ENCODE results near the gene CUX1. TPM values are rescaled to one million over a fixed set of nuclear protein-coding genes. Genes with fewer than 3 reads are reported as not detected.

Gene CUX1
- total and polyA plus RNA-seq, 2 of the 13 experiments (the other 11 are each of a cell fraction or from before 2014, with no cell fraction given) = 13.7 to 14.9 TPM

- TF ChIP-seq MXD4 (CRISPR knock-in tag; IDR thresholded peaks at IDR 0.05) (no peak; the same call in 1 of the 2 replicates), ZNF580 (CRISPR knock-in tag; IDR thresholded peaks at IDR 0.05; ENCODE audit: borderline replicate concordance, low read depth) (peak; percentile 84; the same call in 1 of the 2 replicates), ZNF563 (CRISPR knock-in tag; IDR thresholded peaks at IDR 0.05) (no peak), ZMYM3 (CRISPR knock-in tag; IDR thresholded peaks at IDR 0.05) (no peak), TEAD2 (CRISPR knock-in tag; IDR thresholded peaks at IDR 0.05) (no peak), ZNF704 (CRISPR knock-in tag; IDR thresholded peaks at IDR 0.05; ENCODE audit: borderline replicate concordance) (no peak), PCBP2 (optimal IDR thresholded peaks at IDR 0.05; ENCODE audit: low read depth, low read length, poor library complexity, severe bottlenecking) (no peak), JARID2 (CRISPR knock-in tag; IDR thresholded peaks at IDR 0.05; ENCODE audit: insufficient replicate concordance) (no peak), HCFC1 (IDR thresholded peaks at IDR 0.05; ENCODE audit: low read depth, low read length) (no peak), ELK4 (CRISPR knock-in tag; IDR thresholded peaks at IDR 0.05; ENCODE audit: borderline replicate concordance) (no peak), ZNF296 (CRISPR knock-in tag; conservative IDR thresholded peaks at IDR 0.05) (no peak), TCF7L2 (IDR thresholded peaks at IDR 0.05; ENCODE audit: low read depth, low read length) (no peak), ZNF44 (CRISPR knock-in tag; IDR thresholded peaks at IDR 0.05) (no peak), SRSF9 (IDR thresholded peaks at IDR 0.05; ENCODE audit: borderline replicate concordance, insufficient read depth, low read depth, low read length, poor library complexity, severe bottlenecking) (no peak), PCBP1 (IDR thresholded peaks at IDR 0.05; ENCODE audit: borderline replicate concordance, low read depth, low read length) (no peak), ZFP36L1 (CRISPR knock-in tag; IDR thresholded peaks at IDR 0.05) (no peak), MAFF (IDR thresholded peaks at IDR 0.05; ENCODE audit: low read depth, low read length) (no peak), ATRX (CRISPR knock-in tag; IDR thresholded peaks at IDR 0.05; ENCODE audit: borderline replicate concordance) (no peak), CEBPG (CRISPR knock-in tag; IDR thresholded peaks at IDR 0.05) (peak; percentile 93)
- TF ChIP-seq, protein P1, sequence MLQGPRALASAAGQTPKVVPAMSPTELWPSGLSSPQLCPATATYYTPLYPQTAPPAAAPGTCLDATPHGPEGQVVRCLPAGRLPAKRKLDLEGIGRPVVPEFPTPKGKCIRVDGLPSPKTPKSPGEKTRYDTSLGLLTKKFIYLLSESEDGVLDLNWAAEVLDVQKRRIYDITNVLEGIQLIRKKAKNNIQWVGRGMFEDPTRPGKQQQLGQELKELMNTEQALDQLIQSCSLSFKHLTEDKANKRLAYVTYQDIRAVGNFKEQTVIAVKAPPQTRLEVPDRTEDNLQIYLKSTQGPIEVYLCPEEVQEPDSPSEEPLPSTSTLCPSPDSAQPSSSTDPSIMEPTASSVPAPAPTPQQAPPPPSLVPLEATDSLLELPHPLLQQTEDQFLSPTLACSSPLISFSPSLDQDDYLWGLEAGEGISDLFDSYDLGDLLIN (CRISPR knock-in tag; IDR thresholded peaks at IDR 0.05; ENCODE audit: borderline replicate concordance) = no peak
- TF ChIP-seq, protein P2, sequence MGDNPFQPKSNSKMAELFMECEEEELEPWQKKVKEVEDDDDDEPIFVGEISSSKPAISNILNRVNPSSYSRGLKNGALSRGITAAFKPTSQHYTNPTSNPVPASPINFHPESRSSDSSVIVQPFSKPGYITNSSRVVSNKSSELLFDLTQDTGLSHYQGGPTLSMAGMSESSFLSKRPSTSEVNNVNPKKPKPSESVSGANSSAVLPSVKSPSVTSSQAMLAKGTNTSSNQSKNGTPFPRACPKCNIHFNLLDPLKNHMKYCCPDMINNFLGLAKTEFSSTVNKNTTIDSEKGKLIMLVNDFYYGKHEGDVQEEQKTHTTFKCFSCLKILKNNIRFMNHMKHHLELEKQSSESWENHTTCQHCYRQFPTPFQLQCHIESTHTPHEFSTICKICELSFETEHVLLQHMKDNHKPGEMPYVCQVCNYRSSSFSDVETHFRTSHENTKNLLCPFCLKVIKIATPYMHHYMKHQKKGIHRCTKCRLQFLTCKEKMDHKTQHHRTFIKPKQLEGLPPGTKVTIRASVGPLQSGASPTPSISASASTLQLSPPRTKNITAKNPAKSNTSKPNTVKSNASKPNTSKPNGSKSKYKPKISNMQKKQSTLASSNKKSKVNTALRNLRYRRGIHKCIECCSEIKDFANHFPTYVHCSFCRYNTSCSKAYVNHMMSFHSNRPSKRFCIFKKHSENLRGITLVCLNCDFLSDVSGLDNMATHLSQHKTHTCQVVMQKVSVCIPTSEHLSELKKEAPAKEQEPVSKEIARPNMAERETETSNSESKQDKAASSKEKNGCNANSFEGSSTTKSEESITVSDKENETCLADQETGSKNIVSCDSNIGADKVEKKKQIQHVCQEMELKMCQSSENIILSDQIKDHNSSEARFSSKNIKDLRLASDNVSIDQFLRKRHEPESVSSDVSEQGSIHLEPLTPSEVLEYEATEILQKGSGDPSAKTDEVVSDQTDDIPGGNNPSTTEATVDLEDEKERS (CRISPR knock-in tag; IDR thresholded peaks at IDR 0.05) = no peak
- TF ChIP-seq, protein P3, sequence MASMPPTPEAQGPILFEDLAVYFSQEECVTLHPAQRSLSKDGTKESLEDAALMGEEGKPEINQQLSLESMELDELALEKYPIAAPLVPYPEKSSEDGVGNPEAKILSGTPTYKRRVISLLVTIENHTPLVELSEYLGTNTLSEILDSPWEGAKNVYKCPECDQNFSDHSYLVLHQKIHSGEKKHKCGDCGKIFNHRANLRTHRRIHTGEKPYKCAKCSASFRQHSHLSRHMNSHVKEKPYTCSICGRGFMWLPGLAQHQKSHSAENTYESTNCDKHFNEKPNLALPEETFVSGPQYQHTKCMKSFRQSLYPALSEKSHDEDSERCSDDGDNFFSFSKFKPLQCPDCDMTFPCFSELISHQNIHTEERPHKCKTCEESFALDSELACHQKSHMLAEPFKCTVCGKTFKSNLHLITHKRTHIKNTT (CRISPR knock-in tag; IDR thresholded peaks at IDR 0.05) = no peak
These were observed 207.5 kb downstream of the CUX1 start (continued) for GRCh38 chr7:102024769-102025391.
